ENCODE measurements around the gene RARRES2.
"Not testable (repeated sequence)": the region's sequence is repeated elsewhere in the genome, so short reads cannot be mapped to it uniquely, and the experiment has no call there.

The RARRES2 gene

DNA sequence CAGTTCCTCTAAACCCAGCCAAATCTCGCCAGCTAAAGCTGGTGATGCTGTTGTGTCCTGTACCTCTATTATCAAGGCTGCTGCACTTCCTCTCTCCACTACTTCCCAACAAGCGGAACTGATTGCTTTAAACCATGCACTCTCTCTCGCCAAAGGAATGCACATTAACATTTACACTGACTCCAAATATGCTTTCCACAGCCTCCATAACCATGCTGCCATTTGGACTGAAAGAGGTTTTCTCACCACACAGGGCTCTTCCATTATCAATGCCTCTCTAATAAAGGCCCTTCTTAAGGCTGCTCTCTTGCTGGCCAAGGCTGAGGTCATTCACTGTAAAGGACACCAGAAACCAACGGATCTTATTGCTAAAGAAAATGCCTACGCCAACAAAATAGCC, 29.7 kb downstream of the RARRES2 start:
- no peak for TF ChIP-seq SP1 (IDR thresholded peaks at IDR 0.05)
- TF ChIP-seq ELF4 (IDR thresholded peaks at IDR 0.05): no peak
- no peak for TF ChIP-seq HDGF (IDR thresholded peaks at IDR 0.05; ENCODE audit: borderline replicate concordance)
- TF ChIP-seq L3MBTL2 (conservative IDR thresholded peaks at IDR 0.05): no peak
- no peak for TF ChIP-seq LEF1 (IDR thresholded peaks at IDR 0.05; ENCODE audit: borderline replicate concordance)
- TF ChIP-seq FOXM1 (IDR thresholded peaks at IDR 0.05; ENCODE audit: borderline replicate concordance): no peak
- ChIA-PET CTCF (no interaction called here), POLR2A (no interaction called here)
- DNase-seq (ENCODE audit: extremely low spot score): no peak

DNA sequence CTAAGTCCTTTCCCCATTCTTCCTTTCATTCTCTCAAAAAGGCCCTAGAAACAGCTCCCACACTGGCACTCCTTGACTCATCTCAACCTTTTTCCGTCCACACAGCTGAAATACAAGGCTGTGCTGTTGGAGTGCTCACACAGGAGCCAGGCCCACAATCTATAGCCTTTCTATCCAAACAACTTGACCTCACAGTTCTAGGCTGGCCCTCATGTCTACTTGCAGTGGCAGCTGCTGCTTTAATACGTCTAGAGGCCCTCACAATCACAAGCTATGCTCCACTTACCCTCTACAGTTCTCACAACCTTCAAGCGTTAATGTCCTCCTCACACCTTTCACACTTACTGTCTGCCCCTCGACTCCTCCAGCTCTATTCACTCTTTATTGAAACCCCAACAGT, 30.3 kb downstream of the RARRES2 start:
- CTCF ChIA-PET: no interaction called here
- POLR2A ChIA-PET: no interaction called here
- DNase-seq (ENCODE audit: extremely low spot score): no peak
- TF ChIP-seq, protein P1, sequence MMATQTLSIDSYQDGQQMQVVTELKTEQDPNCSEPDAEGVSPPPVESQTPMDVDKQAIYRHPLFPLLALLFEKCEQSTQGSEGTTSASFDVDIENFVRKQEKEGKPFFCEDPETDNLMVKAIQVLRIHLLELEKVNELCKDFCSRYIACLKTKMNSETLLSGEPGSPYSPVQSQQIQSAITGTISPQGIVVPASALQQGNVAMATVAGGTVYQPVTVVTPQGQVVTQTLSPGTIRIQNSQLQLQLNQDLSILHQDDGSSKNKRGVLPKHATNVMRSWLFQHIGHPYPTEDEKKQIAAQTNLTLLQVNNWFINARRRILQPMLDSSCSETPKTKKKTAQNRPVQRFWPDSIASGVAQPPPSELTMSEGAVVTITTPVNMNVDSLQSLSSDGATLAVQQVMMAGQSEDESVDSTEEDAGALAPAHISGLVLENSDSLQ (IDR thresholded peaks at IDR 0.05): no peak
- TF ChIP-seq ARNT (IDR thresholded peaks at IDR 0.05) (no peak), L3MBTL2 (conservative IDR thresholded peaks at IDR 0.05) (no peak), ELF4 (IDR thresholded peaks at IDR 0.05) (no peak), BHLHE40 (IDR thresholded peaks at IDR 0.05; ENCODE audit: borderline replicate concordance) (no peak), TARDBP (IDR thresholded peaks at IDR 0.05) (no peak), ZNF384 (IDR thresholded peaks at IDR 0.05) (no peak), NFRKB (IDR thresholded peaks at IDR 0.05) (no peak), SUZ12 (IDR thresholded peaks at IDR 0.05) (no peak), FOXM1 (IDR thresholded peaks at IDR 0.05; ENCODE audit: borderline replicate concordance) (no peak), FOXA1 (IDR thresholded peaks at IDR 0.05) (no peak), CTBP1 (IDR thresholded peaks at IDR 0.05; ENCODE audit: borderline replicate concordance) (no peak)

DNA sequence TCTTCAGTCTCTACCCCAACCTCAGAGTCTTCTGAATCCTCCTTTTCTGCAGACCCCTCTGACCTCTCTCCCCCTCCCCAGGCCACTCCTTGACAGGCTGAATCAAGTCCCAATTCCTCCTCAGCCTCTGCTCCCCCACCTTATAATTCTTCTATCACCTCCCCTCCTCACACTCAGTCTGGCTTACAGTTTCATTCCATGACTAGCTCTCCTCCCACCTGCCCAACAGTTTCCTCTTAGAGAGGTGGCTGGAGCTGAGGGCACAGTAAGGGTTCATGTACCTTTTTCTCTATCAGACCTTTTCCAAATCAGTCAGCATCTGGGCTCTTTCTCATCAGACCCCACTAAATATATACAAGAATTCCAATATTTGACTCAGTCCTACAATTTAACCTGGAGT, 32.9 kb downstream of the RARRES2 start:
- DNase-seq (ENCODE audit: extremely low spot score): no peak
- POLR2A ChIA-PET: interaction anchor here (1.0 to 1.4 kb wide), 3 partner anchors 13 to 98 kb away, joined by 3 to 6 read pairs (median 3); partner anchors contain the start of genes ACTR3C and LRRC61
- TF ChIP-seq ELF4 (IDR thresholded peaks at IDR 0.05) (no peak), FOXK2 (IDR thresholded peaks at IDR 0.05) (no peak), BHLHE40 (IDR thresholded peaks at IDR 0.05; ENCODE audit: borderline replicate concordance) (no peak), ZNF384 (IDR thresholded peaks at IDR 0.05) (no peak), FOXM1 (IDR thresholded peaks at IDR 0.05; ENCODE audit: borderline replicate concordance) (no peak)
- CTCF ChIA-PET: no interaction called here

DNA sequence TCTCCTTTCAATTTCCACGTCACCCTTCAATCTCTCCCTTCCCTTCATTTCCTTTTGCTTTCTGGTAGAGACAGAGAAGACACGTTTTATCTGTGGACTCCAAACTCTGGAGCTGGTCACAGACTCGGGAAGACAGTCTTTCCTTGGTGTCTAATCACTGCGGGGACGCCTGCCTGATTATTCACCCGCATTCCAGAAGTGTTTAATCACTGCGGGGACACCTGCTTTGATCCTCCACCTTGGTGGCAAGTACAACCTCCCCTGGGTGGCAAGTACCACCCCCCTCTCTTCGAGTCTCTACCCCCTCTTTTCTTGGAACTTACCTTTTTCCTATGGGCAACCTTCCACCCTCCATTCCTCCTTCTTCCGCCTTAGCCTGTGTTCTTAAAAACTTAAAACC, 33.5 kb downstream of the RARRES2 start:
- DNase-seq (ENCODE audit: extremely low spot score): no peak
- ChIA-PET POLR2A (interaction anchor here (1.4 kb wide), 1 partner anchor 15 kb away, joined by 6 read pairs; the partner anchor contains the start of genes ACTR3C and LRRC61), CTCF (no interaction called here)

DNA sequence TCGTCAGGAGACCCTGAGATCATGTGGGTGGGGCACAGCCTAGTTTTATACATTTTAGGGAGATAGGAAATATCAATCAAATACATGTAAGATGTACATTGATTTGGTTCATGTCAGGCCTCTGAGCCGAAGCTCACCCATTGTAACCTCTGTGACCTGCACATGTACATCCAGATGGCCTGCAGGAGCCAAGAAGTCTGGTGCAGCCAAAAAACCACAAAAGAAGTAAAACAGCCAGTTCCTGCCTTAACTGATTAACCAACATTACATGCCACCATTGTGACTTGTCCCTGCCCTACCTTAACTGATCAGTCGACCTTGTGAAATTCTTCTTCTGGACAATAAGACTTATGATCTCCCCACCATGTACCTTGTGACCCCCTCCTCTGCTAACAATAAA, 34.3 kb downstream of the RARRES2 start:
- POLR2A ChIA-PET: no interaction called here
- DNase-seq (ENCODE audit: extremely low spot score): no peak
- CTCF ChIA-PET: no interaction called here
- TF ChIP-seq L3MBTL2 (conservative IDR thresholded peaks at IDR 0.05) (no peak), SUZ12 (IDR thresholded peaks at IDR 0.05) (no peak), FOXA1 (IDR thresholded peaks at IDR 0.05) (no peak), ELF4 (IDR thresholded peaks at IDR 0.05) (no peak)

More for the DNA sequence above, 33.5 kb downstream of the RARRES2 start:
- TF ChIP-seq CTBP1 (IDR thresholded peaks at IDR 0.05; ENCODE audit: borderline replicate concordance) (no peak), SP1 (IDR thresholded peaks at IDR 0.05) (no peak), TARDBP (IDR thresholded peaks at IDR 0.05) (no peak), L3MBTL2 (conservative IDR thresholded peaks at IDR 0.05) (no peak), NFRKB (IDR thresholded peaks at IDR 0.05) (no peak), FOXA1 (IDR thresholded peaks at IDR 0.05) (no peak), BHLHE40 (IDR thresholded peaks at IDR 0.05; ENCODE audit: borderline replicate concordance) (no peak), LEF1 (IDR thresholded peaks at IDR 0.05; ENCODE audit: borderline replicate concordance) (no peak), HDGF (IDR thresholded peaks at IDR 0.05; ENCODE audit: borderline replicate concordance) (no peak)
- TF ChIP-seq, protein P1 (IDR thresholded peaks at IDR 0.05): no peak

DNA sequence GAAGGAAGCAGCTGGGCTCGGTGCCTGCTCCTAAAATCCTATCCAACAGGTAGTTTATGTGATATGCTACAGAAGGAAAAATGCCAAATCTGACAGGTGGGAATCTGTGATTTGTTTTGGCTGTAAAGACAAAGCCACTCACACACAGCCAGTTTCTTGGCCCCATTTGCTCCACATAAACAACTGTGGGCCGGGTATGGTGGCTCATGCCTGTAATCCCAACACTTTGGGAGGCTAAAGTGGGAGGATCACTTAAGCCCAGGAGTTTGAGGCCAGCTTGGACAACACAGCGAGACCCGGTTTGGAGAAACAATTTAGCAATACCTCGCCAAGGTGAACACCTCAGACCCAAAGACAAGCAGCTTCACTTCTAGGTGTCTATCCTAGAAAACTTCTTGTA, 35.1 kb downstream of the RARRES2 start:
- CTCF ChIA-PET; DNase-seq (ENCODE audit: extremely low spot score); POLR2A ChIA-PET: not testable (repeated sequence)

DNA sequence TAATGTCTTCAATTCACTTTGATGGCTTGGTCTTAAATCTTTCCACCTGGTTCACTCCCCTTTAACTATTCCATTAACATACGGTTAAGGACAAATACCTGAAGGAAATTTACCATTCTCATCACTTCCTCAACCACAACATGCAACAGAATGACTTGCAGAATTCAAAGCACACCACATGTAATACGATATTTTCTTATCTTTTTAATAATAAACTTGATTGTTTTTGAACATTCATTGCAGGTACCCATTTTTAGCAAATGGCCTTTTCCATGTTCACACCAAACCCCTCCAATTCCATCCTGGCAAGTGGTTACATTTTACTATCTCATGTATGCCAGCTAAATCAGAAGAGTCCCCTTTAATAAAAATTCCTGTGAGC, 35.5 kb downstream of the RARRES2 start:
- POLR2A ChIA-PET; CTCF ChIA-PET; DNase-seq (ENCODE audit: extremely low spot score): not testable (repeated sequence)

DNA sequence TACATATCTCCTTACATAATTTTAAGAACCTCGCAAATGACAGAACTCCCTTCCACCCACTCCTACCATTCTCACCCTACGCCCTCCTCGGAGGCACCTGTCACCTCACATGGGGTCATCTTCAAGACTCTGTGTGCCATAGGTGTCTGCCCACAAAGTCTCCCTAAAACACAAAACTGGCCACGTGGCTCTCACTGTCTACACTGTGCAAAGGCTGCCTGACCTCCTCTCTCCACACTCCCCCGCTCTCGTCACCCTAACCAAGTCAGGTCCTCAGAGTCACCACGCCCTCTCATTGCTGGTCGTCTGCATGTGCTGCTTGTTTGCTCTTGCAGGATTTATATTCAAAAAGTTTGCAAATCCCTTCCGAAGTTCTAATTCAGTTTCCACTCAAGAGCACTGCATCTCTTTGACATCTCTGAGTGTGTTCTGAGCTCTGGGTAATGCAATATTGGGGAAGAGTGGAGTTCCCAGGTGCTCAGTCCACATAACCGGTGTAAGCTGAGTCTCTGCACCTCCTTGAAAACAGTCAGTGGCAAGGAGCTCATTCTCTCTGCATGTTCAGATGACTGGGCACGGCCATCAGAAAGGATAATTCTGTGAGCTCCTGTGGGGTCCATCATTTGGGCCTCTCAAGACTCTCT, 36.0 kb downstream of the RARRES2 start:
- CTCF ChIA-PET; POLR2A ChIA-PET; DNase-seq (ENCODE audit: extremely low spot score): not testable (repeated sequence)

DNA sequence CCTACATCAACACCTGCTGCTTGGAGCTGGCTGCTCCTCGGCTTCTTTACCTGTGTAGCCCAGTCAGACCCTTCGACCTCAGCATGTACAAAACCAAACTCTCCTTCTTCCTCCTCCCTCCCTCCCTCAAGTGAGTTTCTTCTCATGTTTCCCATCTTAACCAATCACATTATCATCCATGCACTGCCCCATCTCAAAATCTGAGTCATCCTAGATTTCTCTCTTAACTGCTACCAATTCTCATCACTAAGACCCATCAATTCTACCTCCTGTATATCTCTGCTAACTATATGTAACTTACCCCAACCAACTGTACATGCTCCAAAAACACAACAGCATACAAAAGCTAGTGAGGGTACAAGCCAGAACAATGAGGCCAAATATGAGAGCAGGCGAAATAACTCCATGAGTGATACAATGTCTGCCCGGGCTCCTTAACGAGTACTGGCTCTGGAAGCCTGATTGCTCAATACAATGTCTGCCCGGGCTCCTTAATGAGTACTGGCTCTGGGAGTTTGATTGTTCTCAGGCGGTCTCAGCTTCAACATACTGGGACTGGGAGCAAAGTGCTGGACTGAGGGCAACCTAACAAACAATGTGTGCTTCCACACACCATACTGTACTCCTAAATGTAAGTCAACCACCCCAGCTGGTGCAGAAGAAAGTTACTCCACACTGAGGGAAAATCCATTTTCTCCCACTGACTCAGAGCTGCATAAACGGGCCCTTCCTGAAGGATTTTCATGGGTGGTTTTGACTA, 36.8 kb downstream of the RARRES2 start:
- POLR2A ChIA-PET; DNase-seq (ENCODE audit: extremely low spot score); CTCF ChIA-PET: not testable (repeated sequence)

DNA sequence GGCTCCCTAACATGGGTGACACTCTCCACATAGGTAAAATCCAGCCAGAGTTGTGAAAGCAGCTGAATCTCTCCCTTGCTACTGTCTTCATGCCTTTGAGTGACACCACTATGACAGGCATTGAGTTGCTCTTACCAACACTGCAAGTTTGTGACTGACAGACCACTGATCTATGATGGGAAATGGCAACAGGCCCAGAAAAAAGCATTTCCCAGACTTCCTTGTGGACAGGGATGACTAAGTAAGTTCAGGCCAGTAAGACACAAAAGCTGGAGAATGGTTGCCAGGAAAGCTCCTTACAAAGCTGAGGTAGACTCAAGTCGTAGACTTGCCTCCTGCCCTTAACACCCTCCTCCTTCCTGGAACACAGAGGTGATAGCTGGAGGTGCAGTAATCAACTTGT, 38.5 kb downstream of the RARRES2 start:
- CTCF ChIA-PET; POLR2A ChIA-PET; DNase-seq (ENCODE audit: extremely low spot score): not testable (repeated sequence)

DNA sequence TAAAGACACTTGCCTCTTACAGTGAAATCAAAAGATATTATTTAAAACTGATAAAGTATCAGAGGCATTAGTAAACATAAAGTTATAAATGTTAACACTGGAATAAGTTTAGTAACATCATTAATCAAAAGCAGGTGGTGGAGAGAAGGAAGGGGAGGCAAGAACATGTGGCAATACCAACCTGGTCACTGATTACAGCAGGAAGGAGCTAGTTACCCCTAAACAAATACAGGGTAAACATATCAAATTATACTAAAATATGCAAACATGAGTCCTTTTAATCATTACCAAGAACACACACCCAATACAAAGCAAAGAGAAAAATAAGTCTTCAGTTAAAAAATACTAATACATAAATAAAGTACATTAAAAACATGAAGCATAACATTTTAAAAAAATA, 43.5 kb downstream of the RARRES2 start:
- POLR2A ChIA-PET; CTCF ChIA-PET; DNase-seq (ENCODE audit: extremely low spot score): not testable (repeated sequence)

DNA sequence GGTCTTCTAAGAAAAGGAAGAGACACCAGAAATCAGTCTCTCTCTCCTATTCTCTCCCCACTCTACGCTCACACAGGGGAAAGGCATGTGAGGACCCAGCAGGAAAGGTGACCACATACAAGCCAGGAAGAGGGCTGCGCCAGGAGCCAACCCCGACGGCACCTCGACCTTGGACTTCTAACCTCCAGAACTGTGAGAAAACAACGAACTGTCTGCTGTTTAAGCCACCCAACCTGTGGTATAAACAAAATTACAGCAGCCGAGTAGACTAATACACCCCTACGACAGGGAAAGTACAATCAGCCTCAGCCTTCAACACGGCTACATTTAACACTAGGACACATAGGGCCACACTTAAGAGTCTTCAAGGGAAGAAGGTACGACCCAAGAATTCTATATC, 44.6 kb downstream of the RARRES2 start:
- POLR2A ChIA-PET; DNase-seq (ENCODE audit: extremely low spot score); CTCF ChIA-PET: not testable (repeated sequence)

DNA sequence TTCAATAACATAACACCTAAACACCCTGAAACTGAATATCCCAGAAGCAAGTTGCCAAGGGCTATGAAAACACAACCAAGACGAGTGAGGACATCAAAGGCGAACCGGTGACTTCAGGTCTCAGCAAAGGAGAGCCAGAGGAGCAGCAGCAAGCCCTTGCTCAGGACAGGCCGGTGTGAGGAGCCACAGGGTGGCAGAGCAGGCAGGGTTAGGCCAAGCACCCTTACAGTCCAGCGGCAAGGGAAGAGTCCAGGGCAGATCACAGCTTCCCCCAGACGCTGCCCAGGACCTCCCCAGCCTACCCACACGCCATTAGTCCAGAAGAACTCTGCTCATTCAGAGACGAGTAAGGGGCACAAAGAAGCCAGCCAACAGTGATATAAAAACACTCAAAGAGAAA, 45.8 kb downstream of the RARRES2 start:
- DNase-seq (ENCODE audit: extremely low spot score); CTCF ChIA-PET; POLR2A ChIA-PET: not testable (repeated sequence)

All from HEK293T (cell line).